HepG2 (cell line): ENCODE results near the gene XRCC5. TPM values are rescaled to one million over a fixed set of nuclear protein-coding genes. Genes with fewer than 3 reads are reported as not detected.
A peak's percentile ranks its signal among the peaks of the same experiment; 100 is the strongest.

Experiments used
- EP300 ChIP-seq, 3 experiments: sonication (generic) in 1 of 3; formaldehyde crosslinking in 1 of 3; IDR thresholded peaks; 2 replicates each; pipeline versions ENCODE4 v1.5.1 to v1.6.1; 2011 to 2020; ENCODE audit warnings: low read depth in 2 of 3, low read length in 2 of 3, borderline replicate concordance in 1 of 3, improper control_type of control experiment in 1 of 3, mild to moderate bottlenecking in 1 of 3, missing genetic modification reagents in 1 of 3, moderate library complexity in 1 of 3
- HNF4A ChIP-seq: sonication (generic); formaldehyde crosslinking; IDR thresholded peaks from 2 replicates; pipeline ENCODE4 v1.4.0; 2020; ENCODE audit warnings: missing genetic modification reagents
- KDM5B ChIP-seq: sonication (generic); formaldehyde crosslinking; IDR thresholded peaks from 2 replicates; pipeline ENCODE4 v1.4.0; 2020; ENCODE audit warnings: missing genetic modification reagents, mild to moderate bottlenecking, borderline replicate concordance
- KLF12 ChIP-seq: sonication (generic); formaldehyde crosslinking; IDR thresholded peaks from 2 replicates; pipeline ENCODE4 v1.4.0; 2020; ENCODE audit warnings: missing genetic modification reagents, borderline replicate concordance
- KMT2A ChIP-seq: sonication (generic); formaldehyde crosslinking; IDR thresholded peaks from 2 replicates; pipeline ENCODE4 v1.4.0; 2020; ENCODE audit warnings: missing genetic modification reagents
- NR2F1 ChIP-seq, 2 experiments: fragments of 450-650 bp in 1 of 2; formaldehyde crosslinking in 1 of 2; IDR thresholded peaks; 2 replicates each; pipeline versions ENCODE4 v1.5.0 to v1.6.1; 2016 to 2020; ENCODE audit warnings: mild to moderate bottlenecking in 1 of 2, missing compliant biosample characterization in 1 of 2, missing genetic modification reagents in 1 of 2, moderate library complexity in 1 of 2
- NR3C1 ChIP-seq: sonication (generic); formaldehyde crosslinking; IDR thresholded peaks from 2 replicates; pipeline ENCODE4 v1.4.0; 2020; ENCODE audit warnings: missing genetic modification reagents
- SMARCE1 ChIP-seq: fragments of 450-650 bp; IDR thresholded peaks from 2 replicates; pipeline ENCODE4 v1.6.1; 2017; ENCODE audit warnings: borderline replicate concordance
- TCF7L2 ChIP-seq: IDR thresholded peaks from 2 replicates; pipeline ENCODE4 v1.6.1; 2011; ENCODE audit warnings: mild to moderate bottlenecking, low read depth, low read length, moderate library complexity
- TOE1 ChIP-seq: sonication (generic); formaldehyde crosslinking; IDR thresholded peaks from 2 replicates; pipeline ENCODE4 v1.4.0; 2020; ENCODE audit warnings: mild to moderate bottlenecking, missing genetic modification reagents
- ZFP36L1 ChIP-seq: sonication (generic); formaldehyde crosslinking; IDR thresholded peaks from 2 replicates; pipeline ENCODE4 v1.8.0; 2022; ENCODE audit warnings: mild to moderate bottlenecking, missing genetic modification reagents, moderate library complexity
- ZNF224 ChIP-seq: sonication (generic); formaldehyde crosslinking; IDR thresholded peaks from 2 replicates; pipeline ENCODE4 v1.5.0; 2020; ENCODE audit warnings: mild to moderate bottlenecking, missing genetic modification reagents
- ZNF468 ChIP-seq: sonication (generic); formaldehyde crosslinking; IDR thresholded peaks from 2 replicates; pipeline ENCODE4 v1.8.0; 2022; ENCODE audit warnings: mild to moderate bottlenecking, moderate library complexity, missing genetic modification reagents
- ZNF530 ChIP-seq: sonication (generic); formaldehyde crosslinking; IDR thresholded peaks from 2 replicates; pipeline ENCODE4 v1.5.0; 2020; ENCODE audit warnings: low read depth, mild to moderate bottlenecking, missing genetic modification reagents
- ZNF563 ChIP-seq: sonication (generic); formaldehyde crosslinking; IDR thresholded peaks from 2 replicates; pipeline ENCODE4 v1.8.0; 2022; ENCODE audit warnings: mild to moderate bottlenecking, moderate library complexity, missing genetic modification reagents
- ZNF605 ChIP-seq: sonication (generic); formaldehyde crosslinking; IDR thresholded peaks from 2 replicates; pipeline ENCODE4 v1.8.0; 2022; ENCODE audit warnings: mild to moderate bottlenecking, missing genetic modification reagents
- polyA plus RNA-seq, 8 experiments: library from polyadenylated mRNA; depleted of rRNA in 3 of 8; stranded (reverse) in 7 of 8; unstranded in 1 of 8; fragments of >200 nt; fragmentation: Illumina TruSeq in 4 of 8; extraction: Trizol in 4 of 8; gene quantifications; 2 replicates each; pipeline versions ENCODE4 v1.2.1 to v1.2.3, GENCODE V29; 2011 to 2016; ENCODE audit warnings: low read depth in 4 of 8, missing spikeins in 1 of 8, mixed read lengths in 1 of 8; ENCODE audit not compliant: insufficient read depth in 1 of 8
- total RNA-seq, 5 experiments: library from RNA; depleted of rRNA; stranded (reverse); fragments of >200 nt; fragmentation: Illumina TruSeq; extraction: Trizol; gene quantifications; 2 replicates each; pipeline ENCODE4 v1.2.3, GENCODE V29; 2016; ENCODE audit warnings: low read depth in 1 of 5
- TF ChIP-seq, protein P1 (sequence below), 2 experiments: sonication (generic) in 1 of 2; formaldehyde crosslinking in 1 of 2; IDR thresholded peaks; 2 replicates each; pipeline versions ENCODE4 v1.4.0 to v1.6.1; 2018 to 2020; ENCODE audit warnings: missing genetic modification reagents in 2 of 2, borderline replicate concordance in 1 of 2, low read depth in 1 of 2, mild to moderate bottlenecking in 1 of 2, missing biosample characterization in 1 of 2
- TF ChIP-seq, protein P2 (sequence below): sonication (generic); formaldehyde crosslinking; conservative IDR thresholded peaks from 2 replicates; pipeline ENCODE4 v1.4.0; 2020; ENCODE audit warnings: missing genetic modification reagents
- TF ChIP-seq, protein P3 (sequence below): IDR thresholded peaks from 2 replicates; pipeline ENCODE4 v1.4.0; 2020; ENCODE audit warnings: mild to moderate bottlenecking, missing genetic modification reagents
- TF ChIP-seq, protein P4 (sequence below): sonication (generic); formaldehyde crosslinking; IDR thresholded peaks from 2 replicates; pipeline ENCODE4 v1.4.0; 2020; ENCODE audit warnings: missing genetic modification reagents, borderline replicate concordance

Gene XRCC5
- total and polyA plus RNA-seq, 2 of the 13 experiments (the other 11 are each of a cell fraction or from before 2014, with no cell fraction given): 264 to 454 TPM

DNA sequence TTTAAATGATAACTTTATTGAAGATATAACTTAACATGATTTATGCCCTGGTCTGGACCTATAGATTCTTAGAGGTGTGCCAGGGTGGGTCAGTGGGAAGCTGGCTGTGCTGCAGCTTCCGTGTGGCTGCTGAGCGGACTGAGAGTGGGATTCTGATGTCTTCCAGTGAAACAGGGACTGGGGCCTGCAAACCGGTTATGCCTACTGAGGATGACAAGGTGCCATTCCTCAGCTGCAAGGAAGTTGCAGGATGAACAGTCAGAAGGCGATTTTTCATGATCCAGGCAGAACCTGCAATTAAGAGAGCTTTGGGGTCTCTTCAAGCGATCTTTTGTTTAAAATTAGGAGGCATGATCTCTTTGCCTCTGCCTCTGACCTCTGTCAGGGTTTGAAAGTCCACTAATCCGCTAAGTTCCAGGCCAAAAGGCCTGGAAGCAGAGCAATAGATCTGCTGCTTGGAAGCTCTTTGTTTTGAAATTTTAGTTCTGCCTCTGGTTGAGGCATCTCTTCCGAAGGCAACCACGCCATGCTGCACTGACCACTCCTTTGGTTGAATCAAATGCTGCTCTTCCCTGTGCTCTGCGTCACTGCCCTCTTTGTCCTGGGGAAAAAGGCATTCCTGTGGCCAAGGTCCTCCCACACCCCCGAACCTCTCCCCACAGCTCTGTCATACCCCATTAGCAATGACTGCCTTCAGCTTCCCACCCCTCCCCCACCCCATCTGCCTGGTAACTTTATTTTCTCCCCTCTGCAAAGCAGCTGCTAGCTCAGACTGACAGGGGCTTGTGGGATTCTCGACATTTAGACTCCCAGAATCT lies 25.5 kb upstream of the XRCC5 start (continued):
- TF ChIP-seq, protein P1, sequence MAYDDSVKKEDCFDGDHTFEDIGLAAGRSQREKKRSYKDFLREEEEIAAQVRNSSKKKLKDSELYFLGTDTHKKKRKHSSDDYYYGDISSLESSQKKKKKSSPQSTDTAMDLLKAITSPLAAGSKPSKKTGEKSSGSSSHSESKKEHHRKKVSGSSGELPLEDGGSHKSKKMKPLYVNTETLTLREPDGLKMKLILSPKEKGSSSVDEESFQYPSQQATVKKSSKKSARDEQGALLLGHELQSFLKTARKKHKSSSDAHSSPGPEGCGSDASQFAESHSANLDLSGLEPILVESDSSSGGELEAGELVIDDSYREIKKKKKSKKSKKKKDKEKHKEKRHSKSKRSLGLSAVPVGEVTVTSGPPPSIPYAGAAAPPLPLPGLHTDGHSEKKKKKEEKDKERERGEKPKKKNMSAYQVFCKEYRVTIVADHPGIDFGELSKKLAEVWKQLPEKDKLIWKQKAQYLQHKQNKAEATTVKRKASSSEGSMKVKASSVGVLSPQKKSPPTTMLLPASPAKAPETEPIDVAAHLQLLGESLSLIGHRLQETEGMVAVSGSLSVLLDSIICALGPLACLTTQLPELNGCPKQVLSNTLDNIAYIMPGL (CRISPR knock-in tag; IDR thresholded peaks at IDR 0.05; ENCODE audit: borderline replicate concordance in 1 of 2, low read depth in 1 of 2): 0 out of 4 replicates have a peak, but pooled peaks of 1 of the 2 experiments have one; percentile 18
- TF ChIP-seq ZNF468 (CRISPR knock-in tag): no peak
- no peak for TF ChIP-seq NR2F1 (CRISPR knock-in tag; IDR thresholded peaks at IDR 0.05)
- no peak for TF ChIP-seq ZNF605 (CRISPR knock-in tag)
- peak; percentile 76 for TF ChIP-seq KMT2A (CRISPR knock-in tag)
- no peak for TF ChIP-seq ZNF530
- peak in 1 of 2 experiments; percentile 17; a peak in 1 of 4 replicates for TF ChIP-seq EP300 (IDR thresholded peaks at IDR 0.05; ENCODE audit: low read depth in 2 of 2, low read length in 2 of 2)
- TF ChIP-seq EP300 (CRISPR knock-in tag; IDR thresholded peaks at IDR 0.05; ENCODE audit: borderline replicate concordance): no peak
- TF ChIP-seq ZNF224 (CRISPR knock-in tag): 0 out of 2 replicates have a peak, but pooled peaks have one; percentile 32
- TF ChIP-seq, protein P2, sequence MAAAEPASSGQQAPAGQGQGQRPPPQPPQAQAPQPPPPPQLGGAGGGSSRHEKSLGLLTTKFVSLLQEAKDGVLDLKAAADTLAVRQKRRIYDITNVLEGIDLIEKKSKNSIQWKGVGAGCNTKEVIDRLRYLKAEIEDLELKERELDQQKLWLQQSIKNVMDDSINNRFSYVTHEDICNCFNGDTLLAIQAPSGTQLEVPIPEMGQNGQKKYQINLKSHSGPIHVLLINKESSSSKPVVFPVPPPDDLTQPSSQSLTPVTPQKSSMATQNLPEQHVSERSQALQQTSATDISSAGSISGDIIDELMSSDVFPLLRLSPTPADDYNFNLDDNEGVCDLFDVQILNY (CRISPR knock-in tag): no peak
- TF ChIP-seq KLF12 (CRISPR knock-in tag): no peak
- TF ChIP-seq SMARCE1: no peak
- TF ChIP-seq, protein P3, sequence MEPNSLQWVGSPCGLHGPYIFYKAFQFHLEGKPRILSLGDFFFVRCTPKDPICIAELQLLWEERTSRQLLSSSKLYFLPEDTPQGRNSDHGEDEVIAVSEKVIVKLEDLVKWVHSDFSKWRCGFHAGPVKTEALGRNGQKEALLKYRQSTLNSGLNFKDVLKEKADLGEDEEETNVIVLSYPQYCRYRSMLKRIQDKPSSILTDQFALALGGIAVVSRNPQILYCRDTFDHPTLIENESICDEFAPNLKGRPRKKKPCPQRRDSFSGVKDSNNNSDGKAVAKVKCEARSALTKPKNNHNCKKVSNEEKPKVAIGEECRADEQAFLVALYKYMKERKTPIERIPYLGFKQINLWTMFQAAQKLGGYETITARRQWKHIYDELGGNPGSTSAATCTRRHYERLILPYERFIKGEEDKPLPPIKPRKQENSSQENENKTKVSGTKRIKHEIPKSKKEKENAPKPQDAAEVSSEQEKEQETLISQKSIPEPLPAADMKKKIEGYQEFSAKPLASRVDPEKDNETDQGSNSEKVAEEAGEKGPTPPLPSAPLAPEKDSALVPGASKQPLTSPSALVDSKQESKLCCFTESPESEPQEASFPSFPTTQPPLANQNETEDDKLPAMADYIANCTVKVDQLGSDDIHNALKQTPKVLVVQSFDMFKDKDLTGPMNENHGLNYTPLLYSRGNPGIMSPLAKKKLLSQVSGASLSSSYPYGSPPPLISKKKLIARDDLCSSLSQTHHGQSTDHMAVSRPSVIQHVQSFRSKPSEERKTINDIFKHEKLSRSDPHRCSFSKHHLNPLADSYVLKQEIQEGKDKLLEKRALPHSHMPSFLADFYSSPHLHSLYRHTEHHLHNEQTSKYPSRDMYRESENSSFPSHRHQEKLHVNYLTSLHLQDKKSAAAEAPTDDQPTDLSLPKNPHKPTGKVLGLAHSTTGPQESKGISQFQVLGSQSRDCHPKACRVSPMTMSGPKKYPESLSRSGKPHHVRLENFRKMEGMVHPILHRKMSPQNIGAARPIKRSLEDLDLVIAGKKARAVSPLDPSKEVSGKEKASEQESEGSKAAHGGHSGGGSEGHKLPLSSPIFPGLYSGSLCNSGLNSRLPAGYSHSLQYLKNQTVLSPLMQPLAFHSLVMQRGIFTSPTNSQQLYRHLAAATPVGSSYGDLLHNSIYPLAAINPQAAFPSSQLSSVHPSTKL: peak; percentile 39; the same call in 1 of the 2 replicates
- peak; percentile 42; the same call in 1 of the 2 replicates for TF ChIP-seq TOE1
- TF ChIP-seq, protein P4, sequence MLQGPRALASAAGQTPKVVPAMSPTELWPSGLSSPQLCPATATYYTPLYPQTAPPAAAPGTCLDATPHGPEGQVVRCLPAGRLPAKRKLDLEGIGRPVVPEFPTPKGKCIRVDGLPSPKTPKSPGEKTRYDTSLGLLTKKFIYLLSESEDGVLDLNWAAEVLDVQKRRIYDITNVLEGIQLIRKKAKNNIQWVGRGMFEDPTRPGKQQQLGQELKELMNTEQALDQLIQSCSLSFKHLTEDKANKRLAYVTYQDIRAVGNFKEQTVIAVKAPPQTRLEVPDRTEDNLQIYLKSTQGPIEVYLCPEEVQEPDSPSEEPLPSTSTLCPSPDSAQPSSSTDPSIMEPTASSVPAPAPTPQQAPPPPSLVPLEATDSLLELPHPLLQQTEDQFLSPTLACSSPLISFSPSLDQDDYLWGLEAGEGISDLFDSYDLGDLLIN (CRISPR knock-in tag): no peak
- TF ChIP-seq HNF4A (CRISPR knock-in tag): peak; percentile 75
- no peak for TF ChIP-seq ZFP36L1 (CRISPR knock-in tag)
- peak; percentile 64; the same call in 1 of the 2 replicates for TF ChIP-seq KDM5B
- no peak for TF ChIP-seq ZNF563 (CRISPR knock-in tag)
- no peak for TF ChIP-seq NR3C1 (CRISPR knock-in tag)
- no peak for TF ChIP-seq TCF7L2
